Ishikawa (cell line): ENCODE data around the gene MOB1A.

Experiments used
- CEBPB ChIP-seq: IDR thresholded peaks from 2 replicates; pipeline ENCODE4 v1.6.1; 2012
- EGR1 ChIP-seq: IDR thresholded peaks from 2 replicates; pipeline ENCODE4 v1.6.1; 2012
- EP300 ChIP-seq: IDR thresholded peaks from 2 replicates; pipeline ENCODE4 v1.6.1; 2012; ENCODE audit warnings: borderline replicate concordance
- NFIC ChIP-seq: IDR thresholded peaks from 2 replicates; pipeline ENCODE4 v1.6.1; 2012
- RAD21 ChIP-seq: IDR thresholded peaks from 2 replicates; pipeline ENCODE4 v1.6.1; 2012; ENCODE audit warnings: low read depth
- TAF1 ChIP-seq: IDR thresholded peaks from 2 replicates; pipeline ENCODE4 v1.6.1; 2012; ENCODE audit warnings: low read depth, mild to moderate bottlenecking
- TCF12 ChIP-seq: IDR thresholded peaks from 2 replicates; pipeline ENCODE4 v1.6.1; 2012; ENCODE audit warnings: low read depth
- TEAD4 ChIP-seq: IDR thresholded peaks from 2 replicates; pipeline ENCODE4 v1.6.1; 2012
- ZBTB7A ChIP-seq: IDR thresholded peaks from 2 replicates; pipeline ENCODE4 v1.6.1; 2012; ENCODE audit warnings: low read depth
- TF ChIP-seq, protein P1 (sequence below): IDR thresholded peaks from 2 replicates; pipeline ENCODE4 v1.6.1; 2012
- TF ChIP-seq, protein P2 (sequence below): IDR thresholded peaks from 2 replicates; pipeline ENCODE4 v1.6.1; 2012
- TF ChIP-seq, protein P3 (sequence below): IDR thresholded peaks from 2 replicates; pipeline ENCODE4 v1.6.1; 2012; ENCODE audit warnings: low read depth, mild to moderate bottlenecking

DNA sequence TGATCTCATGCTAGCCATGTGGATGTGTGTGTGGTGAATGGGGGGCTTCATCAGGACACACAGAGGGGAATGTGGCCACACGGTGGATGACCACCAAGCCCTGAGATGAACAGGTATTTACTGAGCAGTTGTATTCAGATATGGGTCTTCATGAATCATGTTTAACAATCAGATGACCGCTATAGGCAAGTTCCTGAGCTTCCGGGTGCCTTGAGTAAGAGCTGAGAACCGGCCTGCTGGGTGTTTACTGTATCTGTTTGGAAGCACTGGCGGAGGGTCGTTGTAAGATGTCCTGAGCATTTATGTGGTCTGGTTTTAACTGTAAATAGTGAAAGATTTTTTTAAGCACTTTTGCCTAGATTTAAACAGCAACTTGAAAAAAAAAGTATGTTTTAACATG lies 74.9 kb downstream of the MOB1A start:
- TF ChIP-seq EP300 (no peak), RAD21 (no peak), TCF12 (no peak), CEBPB (no peak), EGR1 (no peak), TAF1 (no peak), ZBTB7A (no peak), NFIC (no peak), TEAD4 (no peak)
- TF ChIP-seq, protein P1, sequence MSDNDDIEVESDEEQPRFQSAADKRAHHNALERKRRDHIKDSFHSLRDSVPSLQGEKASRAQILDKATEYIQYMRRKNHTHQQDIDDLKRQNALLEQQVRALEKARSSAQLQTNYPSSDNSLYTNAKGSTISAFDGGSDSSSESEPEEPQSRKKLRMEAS: no peak
- TF ChIP-seq, protein P2, sequence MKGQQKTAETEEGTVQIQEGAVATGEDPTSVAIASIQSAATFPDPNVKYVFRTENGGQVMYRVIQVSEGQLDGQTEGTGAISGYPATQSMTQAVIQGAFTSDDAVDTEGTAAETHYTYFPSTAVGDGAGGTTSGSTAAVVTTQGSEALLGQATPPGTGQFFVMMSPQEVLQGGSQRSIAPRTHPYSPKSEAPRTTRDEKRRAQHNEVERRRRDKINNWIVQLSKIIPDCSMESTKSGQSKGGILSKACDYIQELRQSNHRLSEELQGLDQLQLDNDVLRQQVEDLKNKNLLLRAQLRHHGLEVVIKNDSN: no peak
- TF ChIP-seq, protein P3, sequence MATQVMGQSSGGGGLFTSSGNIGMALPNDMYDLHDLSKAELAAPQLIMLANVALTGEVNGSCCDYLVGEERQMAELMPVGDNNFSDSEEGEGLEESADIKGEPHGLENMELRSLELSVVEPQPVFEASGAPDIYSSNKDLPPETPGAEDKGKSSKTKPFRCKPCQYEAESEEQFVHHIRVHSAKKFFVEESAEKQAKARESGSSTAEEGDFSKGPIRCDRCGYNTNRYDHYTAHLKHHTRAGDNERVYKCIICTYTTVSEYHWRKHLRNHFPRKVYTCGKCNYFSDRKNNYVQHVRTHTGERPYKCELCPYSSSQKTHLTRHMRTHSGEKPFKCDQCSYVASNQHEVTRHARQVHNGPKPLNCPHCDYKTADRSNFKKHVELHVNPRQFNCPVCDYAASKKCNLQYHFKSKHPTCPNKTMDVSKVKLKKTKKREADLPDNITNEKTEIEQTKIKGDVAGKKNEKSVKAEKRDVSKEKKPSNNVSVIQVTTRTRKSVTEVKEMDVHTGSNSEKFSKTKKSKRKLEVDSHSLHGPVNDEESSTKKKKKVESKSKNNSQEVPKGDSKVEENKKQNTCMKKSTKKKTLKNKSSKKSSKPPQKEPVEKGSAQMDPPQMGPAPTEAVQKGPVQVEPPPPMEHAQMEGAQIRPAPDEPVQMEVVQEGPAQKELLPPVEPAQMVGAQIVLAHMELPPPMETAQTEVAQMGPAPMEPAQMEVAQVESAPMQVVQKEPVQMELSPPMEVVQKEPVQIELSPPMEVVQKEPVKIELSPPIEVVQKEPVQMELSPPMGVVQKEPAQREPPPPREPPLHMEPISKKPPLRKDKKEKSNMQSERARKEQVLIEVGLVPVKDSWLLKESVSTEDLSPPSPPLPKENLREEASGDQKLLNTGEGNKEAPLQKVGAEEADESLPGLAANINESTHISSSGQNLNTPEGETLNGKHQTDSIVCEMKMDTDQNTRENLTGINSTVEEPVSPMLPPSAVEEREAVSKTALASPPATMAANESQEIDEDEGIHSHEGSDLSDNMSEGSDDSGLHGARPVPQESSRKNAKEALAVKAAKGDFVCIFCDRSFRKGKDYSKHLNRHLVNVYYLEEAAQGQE: no peak
